T47D (cell line): ENCODE measurements around the gene GET4.

Experiments
- DNase-seq, 2 experiments: peaks; one replicate each; pipeline versions ENCODE4 v3.0.0 to v3.0.0-alpha.2; 2011 to 2012; ENCODE audit warnings: low read depth in 1 of 2, low spot score in 1 of 2
- JUND ChIP-seq: IDR thresholded peaks from 2 replicates; pipeline ENCODE4 v1.6.1; 2012; ENCODE audit warnings: low read depth
- in situ Hi-C: cut with HindIII; loops from 2 replicates; pipeline ENCODE4 v1.10.0; 2016; ENCODE audit warnings: low sequenced_read_pairs, low pct_unique_long_range_greater_than_20kb

Gene GET4

GRCh38 chr7:944744-945143 is 68.4 kb downstream of the GET4 start:
- DNase-seq, result no peak
- in situ Hi-C loops, result no loop called here
- no peak for TF ChIP-seq JUND

- no peak for TF ChIP-seq JUND
- DNase-seq, result peak in 1 of 2 experiments; percentile 21
- in situ Hi-C loops, result no loop called here
Observed at GRCh38 chr7:945147-945555, 68.8 kb downstream of the GET4 start.

GRCh38 chr7:945556-946255 is 69.4 kb downstream of the GET4 start:
- in situ Hi-C loops, result no loop called here
- DNase-seq, result peak; percentile 96 to 99
- no peak for TF ChIP-seq JUND
